Body of pancreas (tissue), 4 donors: ENCODE data around the gene IDUA.

ENCODE experiments used
- POLR2A ChIP-seq, 3 donors: fragments of 450-650 bp; IDR thresholded peaks; one replicate each; pipeline ENCODE4 v1.6.1; 2016; ENCODE audit warnings: antibody characterized with exemption in 3 of 3, mild to moderate bottlenecking in 2 of 3
- TF ChIP-seq, protein P1 (sequence below), 7 experiments: fragments of 450-650 bp in 4 of 7; fragments of 200-600 bp in 3 of 7; sonication (generic) in 3 of 7; IDR thresholded peaks; one replicate each; pipeline ENCODE4 v1.5.1; 2016 to 2019; ENCODE audit warnings: antibody characterized with exemption in 7 of 7

GRCh38 chr4:960140-960635 is 26.7 kb upstream of the IDUA start:
- TF ChIP-seq, protein P1, sequence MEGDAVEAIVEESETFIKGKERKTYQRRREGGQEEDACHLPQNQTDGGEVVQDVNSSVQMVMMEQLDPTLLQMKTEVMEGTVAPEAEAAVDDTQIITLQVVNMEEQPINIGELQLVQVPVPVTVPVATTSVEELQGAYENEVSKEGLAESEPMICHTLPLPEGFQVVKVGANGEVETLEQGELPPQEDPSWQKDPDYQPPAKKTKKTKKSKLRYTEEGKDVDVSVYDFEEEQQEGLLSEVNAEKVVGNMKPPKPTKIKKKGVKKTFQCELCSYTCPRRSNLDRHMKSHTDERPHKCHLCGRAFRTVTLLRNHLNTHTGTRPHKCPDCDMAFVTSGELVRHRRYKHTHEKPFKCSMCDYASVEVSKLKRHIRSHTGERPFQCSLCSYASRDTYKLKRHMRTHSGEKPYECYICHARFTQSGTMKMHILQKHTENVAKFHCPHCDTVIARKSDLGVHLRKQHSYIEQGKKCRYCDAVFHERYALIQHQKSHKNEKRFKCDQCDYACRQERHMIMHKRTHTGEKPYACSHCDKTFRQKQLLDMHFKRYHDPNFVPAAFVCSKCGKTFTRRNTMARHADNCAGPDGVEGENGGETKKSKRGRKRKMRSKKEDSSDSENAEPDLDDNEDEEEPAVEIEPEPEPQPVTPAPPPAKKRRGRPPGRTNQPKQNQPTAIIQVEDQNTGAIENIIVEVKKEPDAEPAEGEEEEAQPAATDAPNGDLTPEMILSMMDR (IDR thresholded peaks at IDR 0.05): no peak
- TF ChIP-seq POLR2A (IDR thresholded peaks at IDR 0.05): no peak
